CD4-positive, alpha-beta memory T cell (primary cell): ENCODE measurements around the gene AMOTL2. TPM values are rescaled to one million over a fixed set of nuclear protein-coding genes. Genes with fewer than 3 reads are reported as not detected.
A peak's percentile ranks its signal among the peaks of the same experiment; 100 is the strongest.

Source experiments
- CTCF ChIA-PET: fragments of 350-600 bp; sonication (Branson Sonifier 250); formaldehyde crosslinking; loops from one replicate; lab custom pipeline; 2021; ENCODE audit warnings: inconsistent platforms; ENCODE audit not compliant: partially characterized antibody; lab: Charles Lee
- POLR2A ChIA-PET: fragments of 350-600 bp; sonication (Branson Sonifier 250); formaldehyde crosslinking; loops from one replicate; lab custom pipeline; 2021; ENCODE audit not compliant: partially characterized antibody; lab: Charles Lee
- DNase-seq, 5 donors: peaks; one replicate each; pipeline versions ENCODE4 v3.0.0 to v3.0.0-alpha.2; 2020 to 2022; ENCODE audit warnings: mixed read lengths in 1 of 5
- H3K27ac ChIP-seq: one replicate; pipeline ENCODE4 v1.7.0; 2013; ENCODE audit warnings: low read depth, low read length
- H3K27me3 ChIP-seq: 2 replicates; pipeline ENCODE4 v1.7.0; 2013; ENCODE audit warnings: mild to moderate bottlenecking, low read length, moderate library complexity; ENCODE audit not compliant: insufficient read depth
- H3K36me3 ChIP-seq: 2 replicates; pipeline ENCODE4 v1.7.0; 2013; ENCODE audit warnings: mild to moderate bottlenecking, low read length, moderate library complexity; ENCODE audit not compliant: insufficient read depth
- H3K4me1 ChIP-seq: 2 replicates; pipeline ENCODE4 v1.7.0; 2013; ENCODE audit warnings: mild to moderate bottlenecking, low read length, moderate library complexity; ENCODE audit not compliant: insufficient read depth
- H3K4me3 ChIP-seq, 2 donors: one replicate each; pipeline ENCODE4 v1.7.0; 2013; ENCODE audit warnings: low read length in 2 of 2, mild to moderate bottlenecking in 1 of 2
- H3K9me3 ChIP-seq, 2 donors: one replicate each; pipeline ENCODE4 v1.7.0; 2013; ENCODE audit warnings: low read length in 2 of 2, control low read depth in 1 of 2; ENCODE audit not compliant: control insufficient read depth in 1 of 2
- H3K27ac Mint-ChIP-seq, 7 donors: one replicate each; pipeline ENCODE4 v1.8.0; 2020 to 2021; ENCODE audit warnings: mixed read lengths in 7 of 7, mild to moderate bottlenecking in 6 of 7, inconsistent platforms in 3 of 7, moderate library complexity in 3 of 7
- H3K27me3 Mint-ChIP-seq, 2 donors: one replicate each; pipeline ENCODE4 v1.8.0; 2020 to 2021; ENCODE audit warnings: mixed read lengths in 2 of 2
- H3K36me3 Mint-ChIP-seq, 2 donors: one replicate each; pipeline ENCODE4 v1.8.0; 2020 to 2021; ENCODE audit warnings: mixed read lengths in 2 of 2, inconsistent platforms in 1 of 2, mild to moderate bottlenecking in 1 of 2
- H3K4me1 Mint-ChIP-seq, 4 donors: one replicate each; pipeline ENCODE4 v1.8.0; 2020 to 2021; ENCODE audit warnings: mixed read lengths in 4 of 4, mild to moderate bottlenecking in 1 of 4
- H3K4me3 Mint-ChIP-seq, 8 donors: one replicate each; pipeline ENCODE4 v1.8.0; 2020 to 2021; ENCODE audit warnings: mixed read lengths in 8 of 8, mild to moderate bottlenecking in 7 of 8, moderate library complexity in 6 of 8, inconsistent platforms in 3 of 8
- H3K9me3 Mint-ChIP-seq, 8 donors: one replicate each; pipeline ENCODE4 v1.8.0; 2020 to 2021; ENCODE audit warnings: mixed read lengths in 8 of 8, mild to moderate bottlenecking in 5 of 8, inconsistent platforms in 3 of 8, moderate library complexity in 1 of 8
- intact Hi-C: fragments of 100-400 bp; cut with micrococcal nuclease; formaldehyde crosslinking; loops from one replicate; pipeline ENCODE4 v1.15.1; 2023
- polyA plus RNA-seq, 2 donors: library from polyadenylated mRNA; unstranded; fragments of 300-500 nt; fragmentation: Illumina TruSeq; gene quantifications; one replicate each; pipeline ENCODE4 v1.2.3, GENCODE V29; 2021
- total RNA-seq, 2 experiments: library from RNA; stranded (reverse); gene quantifications; one replicate each; pipeline ENCODE4 v1.2.3, GENCODE V29; 2021

The AMOTL2 gene
- total and polyA plus RNA-seq, 4 experiments from 2014 or later, result 0.23 to 0.48 TPM; not detected in 2

DNA sequence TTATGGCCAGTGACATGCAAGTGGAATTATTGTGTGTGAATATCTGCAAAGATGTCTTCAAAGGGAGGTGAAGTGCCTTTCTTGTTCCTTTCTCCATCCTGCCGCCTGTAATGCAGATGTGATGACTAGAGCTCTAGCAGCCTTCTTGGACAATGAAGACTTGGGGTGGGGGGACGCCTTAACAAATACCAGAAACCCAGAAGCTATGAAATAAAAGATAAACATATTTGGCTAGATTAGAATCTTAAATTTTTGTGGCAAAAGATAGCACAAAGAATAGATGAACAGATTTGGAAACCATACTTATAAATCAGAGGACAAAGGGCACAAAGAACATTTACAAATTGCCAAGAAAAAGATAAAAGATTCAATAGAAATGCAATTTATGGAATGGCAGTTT lies 56.1 kb downstream of the AMOTL2 start:
- CTCF ChIA-PET, result interaction anchor here (0.8 to 2.2 kb wide), 3 partner anchors 9 to 155 kb away, joined by 3 to 7 read pairs (median 4); no protein-coding TSS in a partner anchor
- Mint-ChIP-seq H3K4me3 (no peak overlapping the region), H3K36me3 (no peaks in the 10 kb centered on the region), H3K27me3 (peaks cover 21 to 22% of the 10 kb centered on the region in 2 donors), H3K4me1 (peaks cover 0 to 3% (median 0%) of the 10 kb centered on the region in 4 donors), H3K27ac (no peak overlapping the region), H3K9me3 (no peaks in the 10 kb centered on the region)
- intact Hi-C loops, result no loop called here
- H3K27ac ChIP-seq, result no peak overlapping the region
- H3K4me3 ChIP-seq, result no peak overlapping the region
- H3K36me3 ChIP-seq, result no peaks in the 10 kb centered on the region
- H3K4me1 ChIP-seq, result peaks cover 3% of the 10 kb centered on the region
- peaks cover 14% of the 10 kb centered on the region for H3K27me3 ChIP-seq
- POLR2A ChIA-PET, result no interaction called here
- no peaks in the 10 kb centered on the region for H3K9me3 ChIP-seq
- no peak for DNase-seq

DNA sequence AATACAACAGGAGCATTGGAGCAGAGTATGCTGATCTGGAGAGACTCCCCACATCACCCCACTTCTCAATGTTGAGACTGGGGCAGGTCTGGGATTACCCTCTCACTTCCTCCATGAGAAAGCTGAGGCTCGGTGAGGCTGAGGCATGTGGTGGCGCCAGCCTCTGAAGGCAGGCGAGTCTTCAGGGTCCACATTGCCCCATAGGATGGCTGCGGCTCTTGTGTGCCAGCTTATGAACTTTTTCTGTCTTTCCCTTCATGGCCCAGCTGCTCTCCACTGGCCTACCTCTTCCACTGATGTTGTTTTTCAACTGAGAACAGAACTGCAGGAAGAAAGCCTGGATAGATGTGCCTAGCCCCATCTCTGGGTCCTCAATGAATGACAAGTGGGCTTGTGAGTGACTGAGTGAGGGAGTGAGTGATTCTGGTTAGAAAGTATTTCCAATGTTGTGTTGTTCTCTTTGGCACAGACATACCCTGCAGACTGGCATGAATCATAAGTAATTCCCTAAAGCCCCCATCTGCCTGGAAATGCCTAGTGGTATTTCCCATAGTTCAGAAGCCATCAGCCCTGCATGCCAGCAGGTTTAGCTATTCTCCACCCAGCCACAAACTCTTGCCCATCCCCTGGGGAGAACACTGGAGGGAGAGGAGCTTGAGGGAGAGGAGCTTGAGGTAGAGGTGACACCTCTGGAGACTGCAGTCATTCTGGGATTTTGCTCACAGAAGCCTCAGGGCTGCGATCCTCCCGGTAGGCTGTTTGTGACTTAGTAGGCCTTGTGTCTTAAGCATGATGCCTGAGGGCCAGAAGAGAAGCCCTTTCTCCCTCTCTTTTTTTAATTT lies 56.9 kb downstream of the AMOTL2 start:
- Histone ChIP-seq H3K27ac (no peak overlapping the region), H3K9me3 (no peaks in the 10 kb centered on the region), H3K36me3 (no peaks in the 10 kb centered on the region), H3K27me3 (peaks cover 18% of the 10 kb centered on the region), H3K4me3 (no peak overlapping the region), H3K4me1 (peaks cover 3% of the 10 kb centered on the region)
- intact Hi-C loops, result no loop called here
- Mint-ChIP-seq H3K27me3 (peaks cover 19 to 22% of the 10 kb centered on the region in 2 donors), H3K9me3 (no peaks in the 10 kb centered on the region), H3K27ac (no peak overlapping the region), H3K4me1 (peaks cover 0 to 3% (median 0%) of the 10 kb centered on the region in 4 donors), H3K36me3 (no peaks in the 10 kb centered on the region), H3K4me3 (no peak overlapping the region)
- ChIA-PET CTCF (interaction anchor here (0.8 to 2.2 kb wide), 3 partner anchors 8 to 156 kb away, joined by 3 to 7 read pairs (median 4); no protein-coding TSS in a partner anchor), POLR2A (interaction anchor here (0.6 kb wide), 1 partner anchor 34 kb away, joined by 3 read pairs; no protein-coding TSS in a partner anchor)
- DNase-seq, result no peak

- CTCF ChIA-PET, result no interaction called here
- Histone ChIP-seq H3K27me3 (peaks cover 18% of the 10 kb centered on the region), H3K9me3 (no peaks in the 10 kb centered on the region), H3K4me1 (peaks cover 3% of the 10 kb centered on the region), H3K27ac (no peak overlapping the region), H3K4me3 (no peak overlapping the region), H3K36me3 (no peaks in the 10 kb centered on the region)
- peaks cover 22 to 27% of the 10 kb centered on the region in 2 donors for H3K27me3 Mint-ChIP-seq
- no peaks in the 10 kb centered on the region for H3K36me3 Mint-ChIP-seq
- no peak overlapping the region for H3K4me3 Mint-ChIP-seq
- H3K4me1 Mint-ChIP-seq, result peaks cover 0 to 3% (median 0%) of the 10 kb centered on the region in 4 donors
- POLR2A ChIA-PET, result no interaction called here
- H3K27ac Mint-ChIP-seq, result no peak overlapping the region
- no peaks in the 10 kb centered on the region for H3K9me3 Mint-ChIP-seq
- DNase-seq, result no peak
- intact Hi-C loops, result no loop called here
These were observed 58.8 kb downstream of the AMOTL2 start for GRCh38 chr3:134315286-134316106.

DNA sequence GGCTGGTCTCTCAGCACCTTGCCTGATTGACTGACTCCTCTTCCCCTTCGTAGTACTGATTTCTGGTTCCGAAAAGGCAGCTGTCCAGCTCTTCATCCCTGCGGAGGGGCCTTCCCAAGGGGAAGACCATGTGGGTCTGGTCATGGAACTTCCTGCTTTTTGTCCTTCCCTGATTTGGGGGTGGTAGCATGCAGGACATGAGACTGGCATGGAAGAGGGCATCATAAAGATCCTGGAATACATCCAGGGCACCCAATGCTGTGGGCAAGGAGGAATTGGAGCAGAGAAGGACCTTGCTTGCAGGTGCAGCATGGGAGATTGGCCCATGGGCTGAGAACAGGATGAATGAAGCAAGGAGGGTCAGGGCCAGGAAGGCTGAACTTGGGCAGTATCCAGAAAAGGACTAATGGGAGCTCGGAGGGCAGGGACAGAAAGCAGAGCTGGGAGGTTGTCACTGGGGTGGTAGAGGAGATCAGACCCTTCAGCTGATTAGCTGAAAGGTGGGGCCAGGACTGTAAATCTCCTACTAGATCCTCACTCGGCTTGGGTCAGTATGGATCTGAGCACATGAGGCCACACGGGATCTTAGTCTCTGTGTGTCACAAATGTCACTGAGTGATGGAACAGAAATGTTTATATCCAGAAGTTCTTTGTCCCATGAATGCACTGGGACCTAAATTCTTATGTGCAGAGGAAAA lies 59.5 kb downstream of the AMOTL2 start:
- Histone ChIP-seq H3K27ac (no peak overlapping the region), H3K27me3 (peaks cover 18% of the 10 kb centered on the region), H3K9me3 (no peaks in the 10 kb centered on the region), H3K36me3 (no peaks in the 10 kb centered on the region), H3K4me1 (peaks cover 3% of the 10 kb centered on the region), H3K4me3 (no peak overlapping the region)
- Mint-ChIP-seq H3K36me3 (no peaks in the 10 kb centered on the region), H3K4me1 (peaks cover 0 to 3% (median 0%) of the 10 kb centered on the region in 4 donors), H3K4me3 (no peak overlapping the region), H3K9me3 (no peaks in the 10 kb centered on the region), H3K27me3 (peaks cover 22 to 28% of the 10 kb centered on the region in 2 donors), H3K27ac (no peak overlapping the region)
- intact Hi-C loops, result no loop called here
- no peak for DNase-seq
- POLR2A ChIA-PET, result no interaction called here
- CTCF ChIA-PET, result no interaction called here

DNA sequence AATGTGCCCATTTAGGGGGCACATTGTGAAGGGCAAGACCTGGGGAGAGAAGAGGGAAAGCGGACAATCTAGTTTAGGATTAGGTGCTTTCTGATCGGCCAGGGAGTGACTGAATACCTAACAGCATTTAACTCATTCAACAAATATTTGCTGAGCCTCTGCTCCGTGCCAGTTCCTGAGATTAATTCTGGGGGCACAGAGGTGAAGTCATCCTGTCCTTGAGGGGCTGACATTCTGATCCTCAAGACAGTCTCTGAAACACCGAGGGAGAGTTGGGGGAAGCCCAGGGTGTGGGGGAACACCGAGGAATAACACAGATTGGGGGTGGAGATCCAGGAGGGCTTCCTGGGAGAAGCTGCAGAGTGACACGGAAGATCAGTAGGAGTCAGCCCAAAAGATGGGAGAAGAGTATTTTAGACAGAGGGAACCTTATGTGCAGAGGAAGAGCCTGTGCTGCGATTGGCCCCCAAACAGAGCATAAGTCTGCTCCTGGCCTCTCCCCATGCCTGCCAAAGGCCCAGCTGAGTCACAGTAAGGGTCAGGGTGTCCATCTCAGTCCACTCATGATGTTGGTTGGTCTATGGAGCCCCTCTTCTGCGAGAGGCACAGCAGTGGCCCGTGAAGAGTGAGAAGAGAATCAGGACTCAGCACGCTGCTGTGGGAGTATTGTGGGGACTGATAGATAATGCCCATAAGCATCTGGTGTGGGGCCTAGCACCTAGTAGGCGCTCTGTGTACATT lies 60.2 kb downstream of the AMOTL2 start:
- H3K27ac ChIP-seq, result no peak overlapping the region
- peaks cover 22 to 28% of the 10 kb centered on the region in 2 donors for H3K27me3 Mint-ChIP-seq
- intact Hi-C loops, result no loop called here
- no peak overlapping the region for H3K27ac Mint-ChIP-seq
- H3K36me3 Mint-ChIP-seq, result no peaks in the 10 kb centered on the region
- peaks cover 0 to 3% (median 0%) of the 10 kb centered on the region in 4 donors for H3K4me1 Mint-ChIP-seq
- no peaks in the 10 kb centered on the region for H3K9me3 Mint-ChIP-seq
- H3K27me3 ChIP-seq, result peaks cover 18% of the 10 kb centered on the region
- POLR2A ChIA-PET, result no interaction called here
- CTCF ChIA-PET, result no interaction called here
- H3K4me3 ChIP-seq, result no peak overlapping the region
- H3K4me1 ChIP-seq, result peaks cover 3% of the 10 kb centered on the region
- H3K9me3 ChIP-seq, result no peaks in the 10 kb centered on the region
- no peak for DNase-seq
- H3K4me3 Mint-ChIP-seq, result peak overlapping the region in 7 of 8 donors; percentile 1 to 53 (median 20)
- H3K36me3 ChIP-seq, result no peaks in the 10 kb centered on the region

DNA sequence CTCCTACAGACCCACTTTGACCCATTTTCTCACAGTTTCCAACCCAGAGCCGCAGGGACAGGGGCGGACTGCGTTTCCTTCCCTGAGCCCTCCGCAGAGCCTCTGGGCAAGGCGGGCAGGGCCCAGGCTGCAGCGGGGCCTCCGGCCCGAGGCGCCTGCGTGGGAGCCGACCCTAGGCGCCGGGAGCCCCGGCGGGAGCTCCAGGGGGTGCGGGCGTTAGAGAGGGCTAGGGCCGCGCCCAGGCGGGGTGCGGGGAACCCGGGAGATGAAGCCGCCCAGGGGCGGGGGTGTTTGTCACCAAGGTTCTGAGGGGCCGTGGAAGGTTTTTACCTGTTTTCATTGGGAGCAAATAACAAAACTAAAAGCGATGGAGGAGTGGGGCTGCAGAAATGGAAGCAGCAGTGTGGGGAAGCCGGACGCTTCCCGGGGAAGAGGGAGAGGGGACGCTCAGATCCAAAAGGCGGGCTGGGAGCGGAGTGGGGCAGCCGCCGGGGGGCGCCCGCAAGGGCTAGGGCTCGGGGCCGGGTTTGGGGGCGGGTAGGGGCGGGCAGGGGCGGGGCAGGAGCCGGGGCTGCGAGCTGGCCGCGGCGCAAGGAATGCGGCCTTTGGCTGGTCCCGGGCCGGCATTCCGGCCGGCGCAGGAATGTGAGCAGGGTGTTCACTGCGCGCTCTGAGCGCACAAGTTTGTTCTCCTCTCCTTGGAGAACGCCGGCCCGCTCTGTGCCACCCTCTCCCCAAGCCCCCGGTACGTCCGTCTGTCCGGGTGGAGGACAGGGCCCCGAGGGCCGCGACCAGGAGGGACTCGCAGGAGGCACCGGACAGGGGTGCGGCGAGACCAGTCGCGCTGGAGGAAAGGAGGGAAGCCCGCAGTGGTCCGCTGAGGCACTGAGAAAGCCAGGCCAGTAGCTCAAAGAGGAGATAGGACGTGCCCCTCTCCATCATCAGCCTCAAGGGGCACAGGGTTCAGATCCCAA lies 61.1 kb downstream of the AMOTL2 start:
- Mint-ChIP-seq H3K36me3 (no peaks in the 10 kb centered on the region), H3K27ac (peak overlapping the region in 1 of 7 donors; percentile 61), H3K27me3 (peaks cover 22 to 29% of the 10 kb centered on the region in 2 donors), H3K9me3 (no peaks in the 10 kb centered on the region), H3K4me1 (peaks cover 1 to 5% (median 4%) of the 10 kb centered on the region in 4 donors), H3K4me3 (peak overlapping the region; percentile 5 to 80 (median 68))
- H3K4me3 ChIP-seq, result no peak overlapping the region
- H3K4me1 ChIP-seq, result peaks cover 3% of the 10 kb centered on the region
- H3K27ac ChIP-seq, result no peak overlapping the region
- no peak for DNase-seq
- H3K27me3 ChIP-seq, result peaks cover 18% of the 10 kb centered on the region
- intact Hi-C loops, result no loop called here
- no peaks in the 10 kb centered on the region for H3K9me3 ChIP-seq
- CTCF ChIA-PET, result interaction anchor here (1.0 kb wide), 1 partner anchor 9 kb away, joined by 3 read pairs; no protein-coding TSS in a partner anchor
- no peaks in the 10 kb centered on the region for H3K36me3 ChIP-seq
- POLR2A ChIA-PET, result no interaction called here
